Pancreas (tissue), 10 donors: ENCODE results near the gene CUEDC2. TPM values are rescaled to one million over a fixed set of nuclear protein-coding genes. Genes with fewer than 3 reads are reported as not detected.
A peak's percentile ranks its signal among the peaks of the same experiment; 100 is the strongest.

Experiments
- ATAC-seq, 4 donors: fragments of 200-7000 bp; cut with Tn5 transposase; one replicate each; pipeline versions ENCODE4 v1.8.0 to v1.9.1; 2020; ENCODE audit warnings: mild to moderate bottlenecking in 4 of 4, moderate library complexity in 4 of 4
- DNase-seq, 6 donors: peaks; one replicate each; pipeline ENCODE4 v3.0.0-alpha.2; 2020
- FAIRE-seq: peaks from 2 replicates; lab custom pipeline; 2012; peaks lifted over from hg19 to GRCh38; lab: Jason Lieb, UNC
- H3K27ac ChIP-seq, 4 donors: fragments of 200-600 bp; sonication (generic); 1 replicate in 3 of 4; 2 replicates in 1 of 4; pipeline versions ENCODE4 v1.5.0 to v1.8.0; 2020
- H3K27me3 ChIP-seq, 4 donors: fragments of 200-600 bp; one replicate each; pipeline ENCODE4 v1.8.0; 2021
- H3K36me3 ChIP-seq, 3 donors: fragments of 200-600 bp; sonication (generic) in 1 of 3; one replicate each; pipeline versions ENCODE4 v1.5.0 to v1.8.0; 2020 to 2021
- H3K4me1 ChIP-seq, 3 donors: fragments of 200-600 bp; one replicate each; pipeline ENCODE4 v1.8.0; 2021
- H3K4me3 ChIP-seq, 4 donors: fragments of 200-600 bp; sonication (generic) in 2 of 4; one replicate each; pipeline versions ENCODE4 v1.5.0 to v1.8.0; 2020 to 2021
- H3K9me3 ChIP-seq, 4 donors: fragments of 200-600 bp; one replicate each; pipeline ENCODE4 v1.8.0; 2021
- WGBS, 2 donors: extraction: QIAGEN DNeasy Blood & Tissue Kit; methylation state at CpG; one replicate each; pipeline ENCODE4 v1.1.7; 2013; 5-methylcytosine and 5-hydroxymethylcytosine counted together
- intact Hi-C, 3 donors: fragments of 100-400 bp; cut with DNase I; formaldehyde crosslinking; loops; one replicate each; pipeline versions ENCODE4 v1.11.1 to v1.14.2; 2022
- polyA plus RNA-seq, 2 donors: library from polyadenylated mRNA; stranded (reverse); fragments of 200-250 nt; gene quantifications; one replicate each; pipeline ENCODE4 v1.2.3, GENCODE V29; 2013
- total RNA-seq, 6 donors: library from RNA; stranded (reverse); fragmentation: NEBNext Ultra II Directional in 4 of 6; extraction: Animal tissue kit (Norgen Biotek cat#: 25700) in 4 of 6; gene quantifications; one replicate each; pipeline versions ENCODE4 v1.2.1 to v1.2.4, GENCODE V29; 2021 to 2023
- TF ChIP-seq, protein P1 (sequence below), 4 donors: fragments of 200-600 bp; sonication (generic) in 3 of 4; IDR thresholded peaks; one replicate each; pipeline versions ENCODE4 v1.5.0 to v1.8.0; 2021; ENCODE audit warnings: antibody characterized with exemption in 4 of 4
- donor health status: healthy with polysubstance abuse.
- donor health status: DM: no; HTN: no; CAD: no; lungs with moderate emphysema.
- donor health status: DM: no; HTN: no; CAD: no.
- donor health status: control.
- donor health status: control.
- donor health status: Bipolar disorder and iron deficiency.
- donor health status: DM: yes; HTN: yes; CAD: no.
- donor health status: DM: no; HTN: no; CAD: no.
- donor health status: DM: no; HTN: no; CAD: no.
- donor health status: DM: yes; HTN: yes; CAD: no.

Gene CUEDC2
- total and polyA plus RNA-seq, 8 donors: 18.9 to 51.5 (median 21.2) TPM

DNA sequence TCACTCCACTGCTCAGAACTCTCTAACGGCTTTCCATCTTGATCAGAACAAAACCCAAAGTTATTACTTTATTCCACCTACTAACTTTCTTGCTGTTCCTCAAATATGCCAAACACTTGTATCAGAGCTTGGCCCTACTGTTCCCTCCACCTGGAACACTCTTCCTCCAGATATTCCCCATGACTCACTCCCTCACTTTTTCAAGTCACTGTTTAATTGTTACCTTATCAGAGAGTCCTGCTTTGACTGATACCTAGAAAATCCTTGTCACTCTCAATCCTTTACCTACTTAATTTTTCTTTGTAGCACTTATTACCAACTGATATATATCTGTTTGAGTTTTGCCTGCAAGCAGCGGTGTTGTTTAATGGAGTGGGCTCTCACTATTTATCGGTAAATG is 42.5 kb downstream of the CUEDC2 start:
- Histone ChIP-seq H3K36me3 (no peaks in the 10 kb centered on the region), H3K9me3 (no peaks in the 10 kb centered on the region), H3K27ac (no peak overlapping the region), H3K4me1 (peaks cover 0 to 3% (median 0%) of the 10 kb centered on the region in 3 donors), H3K4me3 (no peak overlapping the region), H3K27me3 (no peaks in the 10 kb centered on the region)
- ATAC-seq (no peak), DNase-seq (no peak), FAIRE-seq (no peak)
- WGBS, 2 donors: 80 to 83% methylated on average over 3 of the region's 3 CpGs
- intact Hi-C loops: no loop called here
- TF ChIP-seq, protein P1, sequence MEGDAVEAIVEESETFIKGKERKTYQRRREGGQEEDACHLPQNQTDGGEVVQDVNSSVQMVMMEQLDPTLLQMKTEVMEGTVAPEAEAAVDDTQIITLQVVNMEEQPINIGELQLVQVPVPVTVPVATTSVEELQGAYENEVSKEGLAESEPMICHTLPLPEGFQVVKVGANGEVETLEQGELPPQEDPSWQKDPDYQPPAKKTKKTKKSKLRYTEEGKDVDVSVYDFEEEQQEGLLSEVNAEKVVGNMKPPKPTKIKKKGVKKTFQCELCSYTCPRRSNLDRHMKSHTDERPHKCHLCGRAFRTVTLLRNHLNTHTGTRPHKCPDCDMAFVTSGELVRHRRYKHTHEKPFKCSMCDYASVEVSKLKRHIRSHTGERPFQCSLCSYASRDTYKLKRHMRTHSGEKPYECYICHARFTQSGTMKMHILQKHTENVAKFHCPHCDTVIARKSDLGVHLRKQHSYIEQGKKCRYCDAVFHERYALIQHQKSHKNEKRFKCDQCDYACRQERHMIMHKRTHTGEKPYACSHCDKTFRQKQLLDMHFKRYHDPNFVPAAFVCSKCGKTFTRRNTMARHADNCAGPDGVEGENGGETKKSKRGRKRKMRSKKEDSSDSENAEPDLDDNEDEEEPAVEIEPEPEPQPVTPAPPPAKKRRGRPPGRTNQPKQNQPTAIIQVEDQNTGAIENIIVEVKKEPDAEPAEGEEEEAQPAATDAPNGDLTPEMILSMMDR (IDR thresholded peaks at IDR 0.05): no peak

GRCh38 chr10:102384606-102385429 is 47.6 kb downstream of the CUEDC2 start:
- Histone ChIP-seq H3K27ac (no peak overlapping the region), H3K4me1 (no peaks in the 10 kb centered on the region), H3K9me3 (no peaks in the 10 kb centered on the region), H3K4me3 (no peak overlapping the region), H3K36me3 (peaks cover 5 to 27% (median 17%) of the 10 kb centered on the region in 3 donors), H3K27me3 (no peaks in the 10 kb centered on the region)
- DNase-seq: no peak
- 59 to 68% methylated on average over 4 of the region's 4 CpGs for WGBS, 2 donors
- TF ChIP-seq, protein P1 (IDR thresholded peaks at IDR 0.05): no peak
- intact Hi-C loops: no loop called here
- peak in 3 of 4 donors; percentile 65 to 82 (median 68) for ATAC-seq
- FAIRE-seq: no peak

GRCh38 chr10:102384053-102384452 is 48.3 kb downstream of the CUEDC2 start:
- H3K9me3 ChIP-seq: no peaks in the 10 kb centered on the region
- FAIRE-seq (no peak), DNase-seq (no peak), ATAC-seq (peak in 1 of 4 donors; percentile 21)
- TF ChIP-seq, protein P1 (IDR thresholded peaks at IDR 0.05): no peak
- 51% methylated on average over 6 of the region's 6 CpGs for WGBS, 2 donors
- no peak overlapping the region for H3K4me3 ChIP-seq
- H3K27ac ChIP-seq: no peak overlapping the region
- intact Hi-C loops: no loop called here
- H3K36me3 ChIP-seq: peaks cover 8 to 35% (median 23%) of the 10 kb centered on the region in 3 donors
- no peaks in the 10 kb centered on the region for H3K4me1 ChIP-seq
- no peaks in the 10 kb centered on the region for H3K27me3 ChIP-seq

- no peak for DNase-seq
- FAIRE-seq: no peak
- intact Hi-C loops: no loop called here
- ATAC-seq: peak in 1 of 4 donors; percentile 9
- TF ChIP-seq, protein P1 (IDR thresholded peaks at IDR 0.05): no peak
- Histone ChIP-seq H3K9me3 (no peaks in the 10 kb centered on the region), H3K27me3 (no peaks in the 10 kb centered on the region), H3K4me3 (no peak overlapping the region), H3K4me1 (no peaks in the 10 kb centered on the region), H3K27ac (no peak overlapping the region), H3K36me3 (peaks cover 8 to 44% (median 30%) of the 10 kb centered on the region in 3 donors)
- 93% methylated on average over 8 of the region's 8 CpGs for WGBS, 2 donors
These were observed 49.5 kb downstream of the CUEDC2 start for GRCh38 chr10:102382871-102383270.

DNA sequence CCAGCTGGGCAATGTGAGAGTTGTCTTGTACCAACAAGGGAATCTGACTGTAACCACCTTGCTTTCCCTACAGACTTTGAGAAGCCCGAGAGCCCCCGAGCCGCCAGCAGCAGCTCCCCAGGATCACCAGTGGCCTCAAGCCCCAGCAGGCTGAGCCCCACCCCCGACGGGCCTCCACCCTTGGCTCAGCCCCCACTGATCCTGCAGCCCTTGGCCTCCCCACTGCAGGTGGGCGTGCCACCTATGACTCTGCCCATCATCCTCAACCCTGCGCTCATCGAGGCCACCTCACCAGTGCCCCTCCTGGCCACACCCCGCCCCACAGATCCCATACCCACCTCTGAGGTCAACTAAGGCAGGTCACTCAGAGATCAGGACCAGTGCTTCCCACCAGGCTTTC is 50.4 kb downstream of the CUEDC2 start:
- FAIRE-seq: no peak
- no peak for ATAC-seq
- Histone ChIP-seq H3K4me1 (no peaks in the 10 kb centered on the region), H3K4me3 (no peak overlapping the region), H3K27me3 (no peaks in the 10 kb centered on the region), H3K9me3 (no peaks in the 10 kb centered on the region), H3K27ac (no peak overlapping the region), H3K36me3 (peaks cover 8 to 46% (median 30%) of the 10 kb centered on the region in 3 donors)
- intact Hi-C loops: no loop called here
- TF ChIP-seq, protein P1 (IDR thresholded peaks at IDR 0.05): no peak
- peak in 1 of 6 donors; percentile 51 for DNase-seq
- 91 to 92% methylated on average over 9 of the region's 9 CpGs for WGBS, 2 donors
